ENCODE data around the gene GRIA4. TPM values are rescaled to one million over a fixed set of nuclear protein-coding genes. Genes with fewer than 3 reads are reported as not detected.

The GRIA4 gene
- total RNA-seq, 2 experiments from 2014 or later, result not detected

DNA sequence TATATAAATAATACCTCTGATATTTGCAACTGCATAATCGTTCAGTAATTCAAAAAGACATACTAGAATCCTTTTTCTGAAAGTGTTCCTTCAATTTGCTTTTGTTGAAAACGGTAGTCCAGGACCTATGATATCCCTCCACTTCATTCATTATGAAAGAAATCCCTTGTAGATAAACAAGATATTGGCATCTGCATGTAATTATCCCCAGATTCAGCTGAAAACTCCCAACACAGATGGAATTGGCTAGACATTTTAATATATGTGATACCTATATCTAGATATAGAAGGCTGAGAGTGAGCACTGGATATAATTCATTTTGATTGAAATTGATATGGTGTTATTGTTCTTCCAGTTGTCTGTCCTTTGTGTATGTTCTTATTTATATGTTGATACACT lies 302.8 kb downstream of the GRIA4 start:
- no peak overlapping the region for H3K4me3 Mint-ChIP-seq
- H3K4me1 Mint-ChIP-seq, result no peaks in the 10 kb centered on the region
- H3K9me3 Mint-ChIP-seq, result no peaks in the 10 kb centered on the region
- H3K27me3 Mint-ChIP-seq, result no peaks in the 10 kb centered on the region
- ChIA-PET POLR2A (no interaction called here), CTCF (no interaction called here)
- H3K36me3 Mint-ChIP-seq (ENCODE audit: low read depth), result no peaks in the 10 kb centered on the region
- H3K27ac Mint-ChIP-seq, result no peak overlapping the region
- no peak for DNase-seq

GRCh38 chr11:105915021-105915420 lies 305.1 kb downstream of the GRIA4 start:
- ChIA-PET POLR2A (no interaction called here), CTCF (no interaction called here)
- DNase-seq, result no peak
- Mint-ChIP-seq H3K27ac (no peak overlapping the region), H3K9me3 (no peaks in the 10 kb centered on the region), H3K36me3 (ENCODE audit: low read depth) (no peaks in the 10 kb centered on the region), H3K4me1 (no peaks in the 10 kb centered on the region), H3K27me3 (no peaks in the 10 kb centered on the region), H3K4me3 (no peak overlapping the region)

GRCh38 chr11:105918039-105918438 lies 308.2 kb downstream of the GRIA4 start:
- Mint-ChIP-seq H3K9me3 (no peaks in the 10 kb centered on the region), H3K36me3 (ENCODE audit: low read depth) (no peaks in the 10 kb centered on the region), H3K27ac (no peak overlapping the region), H3K4me1 (no peaks in the 10 kb centered on the region), H3K27me3 (no peaks in the 10 kb centered on the region), H3K4me3 (no peak overlapping the region)
- no peak for DNase-seq
- ChIA-PET POLR2A (no interaction called here), CTCF (no interaction called here)

GRCh38 chr11:105918600-105918999 lies 308.7 kb downstream of the GRIA4 start:
- no peaks in the 10 kb centered on the region for H3K27me3 Mint-ChIP-seq
- no peak overlapping the region for H3K4me3 Mint-ChIP-seq
- DNase-seq, result no peak
- no peaks in the 10 kb centered on the region for H3K4me1 Mint-ChIP-seq
- H3K27ac Mint-ChIP-seq, result no peak overlapping the region
- ChIA-PET POLR2A (no interaction called here), CTCF (no interaction called here)
- H3K9me3 Mint-ChIP-seq, result no peaks in the 10 kb centered on the region
- no peaks in the 10 kb centered on the region for H3K36me3 Mint-ChIP-seq (ENCODE audit: low read depth)

GRCh38 chr11:105923252-105923651 lies 313.4 kb downstream of the GRIA4 start:
- Mint-ChIP-seq H3K4me3 (no peak overlapping the region), H3K27me3 (peaks cover 2% of the 10 kb centered on the region), H3K4me1 (no peaks in the 10 kb centered on the region), H3K36me3 (ENCODE audit: low read depth) (no peaks in the 10 kb centered on the region), H3K9me3 (no peaks in the 10 kb centered on the region), H3K27ac (no peak overlapping the region)
- no peak for DNase-seq
- ChIA-PET POLR2A (no interaction called here), CTCF (no interaction called here)

- peaks cover 2% of the 10 kb centered on the region for H3K27me3 Mint-ChIP-seq
- POLR2A ChIA-PET, result no interaction called here
Measured at GRCh38 chr11:105923807-105924206, 313.9 kb downstream of the GRIA4 start.

DNA sequence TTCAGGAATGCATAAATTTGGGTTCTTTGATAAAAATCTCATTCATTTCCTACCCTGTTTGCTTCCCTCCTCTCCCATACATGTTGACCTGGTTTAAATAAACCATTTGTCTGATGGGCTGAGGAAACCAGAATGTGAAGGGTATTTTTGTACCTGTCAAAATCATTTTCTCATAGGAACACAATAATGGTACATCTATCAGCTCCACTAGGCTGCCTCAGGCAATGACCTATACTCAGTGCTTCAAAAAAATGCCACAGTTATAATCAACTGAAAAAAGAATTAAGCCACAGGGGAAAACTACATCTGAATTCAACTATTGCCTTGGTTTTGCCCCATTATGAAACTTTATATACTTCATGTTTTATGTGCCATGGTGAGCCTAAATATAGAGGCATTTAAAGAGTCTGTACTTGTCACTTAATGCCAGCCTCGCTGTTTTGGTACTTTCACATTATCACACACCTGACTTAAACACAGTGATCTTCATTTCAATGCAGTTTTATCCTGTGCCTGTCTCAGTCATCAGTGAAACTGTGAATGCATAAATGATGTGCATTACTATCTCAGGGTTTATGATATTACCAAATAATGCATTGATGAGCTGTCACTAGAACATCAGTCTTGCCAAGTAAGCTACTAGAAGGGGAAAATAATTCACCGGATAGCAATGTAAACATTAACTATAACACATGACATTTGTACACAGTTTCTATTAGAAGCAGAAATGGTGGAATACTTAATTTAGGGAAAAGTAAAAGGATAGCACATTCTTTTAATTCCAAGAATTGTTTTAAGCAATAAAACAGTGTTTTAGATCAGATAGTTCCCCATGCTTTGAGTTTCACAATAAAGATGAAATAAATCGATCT lies 319.4 kb downstream of the GRIA4 start:
- Mint-ChIP-seq H3K4me1 (no peaks in the 10 kb centered on the region), H3K27ac (no peak overlapping the region), H3K4me3 (no peak overlapping the region), H3K36me3 (ENCODE audit: low read depth) (no peaks in the 10 kb centered on the region), H3K9me3 (no peaks in the 10 kb centered on the region), H3K27me3 (peaks cover 2% of the 10 kb centered on the region)
- CTCF ChIA-PET, result no interaction called here
- POLR2A ChIA-PET, result no interaction called here
- DNase-seq, result no peak

More at GRCh38 chr11:105923807-105924206, 313.9 kb downstream of the GRIA4 start:
- no peaks in the 10 kb centered on the region for H3K9me3 Mint-ChIP-seq
- H3K4me3 Mint-ChIP-seq, result no peak overlapping the region
- H3K36me3 Mint-ChIP-seq (ENCODE audit: low read depth), result no peaks in the 10 kb centered on the region
- CTCF ChIA-PET, result no interaction called here
- no peak overlapping the region for H3K27ac Mint-ChIP-seq
- H3K4me1 Mint-ChIP-seq, result no peaks in the 10 kb centered on the region
- no peak for DNase-seq

DNA sequence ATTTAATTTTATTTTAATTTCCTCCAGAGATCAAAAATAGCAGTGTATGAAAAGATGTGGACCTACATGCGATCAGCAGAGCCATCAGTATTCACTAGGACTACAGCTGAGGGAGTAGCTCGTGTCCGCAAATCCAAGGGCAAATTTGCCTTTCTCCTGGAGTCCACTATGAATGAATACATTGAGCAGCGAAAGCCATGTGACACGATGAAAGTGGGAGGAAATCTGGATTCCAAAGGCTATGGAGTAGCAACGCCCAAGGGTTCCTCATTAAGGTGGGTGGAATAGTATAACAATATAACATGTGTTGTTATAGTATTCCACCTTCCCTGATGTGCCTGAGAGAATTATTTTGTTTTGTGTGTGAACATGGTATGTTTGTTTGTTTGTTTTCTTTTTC lies 323.8 kb downstream of the GRIA4 start:
- Mint-ChIP-seq H3K9me3 (no peaks in the 10 kb centered on the region), H3K4me1 (no peaks in the 10 kb centered on the region), H3K27ac (no peak overlapping the region), H3K4me3 (no peak overlapping the region), H3K27me3 (no peaks in the 10 kb centered on the region), H3K36me3 (ENCODE audit: low read depth) (no peaks in the 10 kb centered on the region)
- no peak for DNase-seq
- ChIA-PET CTCF (no interaction called here), POLR2A (no interaction called here)

DNA sequence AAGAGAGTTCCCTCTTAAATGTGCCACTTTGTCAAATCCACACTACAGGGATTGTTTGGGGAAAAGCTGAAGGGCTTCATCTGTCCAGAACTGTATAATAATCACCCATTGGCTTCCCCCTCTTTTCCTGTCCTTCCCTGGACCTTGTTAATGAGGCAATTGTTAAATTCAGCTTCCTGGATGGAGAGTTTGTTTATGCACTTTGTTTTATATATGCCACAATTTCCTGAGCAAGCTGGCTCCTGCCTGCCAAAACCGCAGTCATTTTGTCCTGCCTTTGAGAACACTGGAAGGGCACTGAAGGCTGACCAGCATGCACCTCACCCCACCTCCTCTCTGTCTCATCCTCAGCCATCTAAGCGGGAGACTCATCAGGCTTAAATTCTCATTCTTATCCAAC lies 325.9 kb downstream of the GRIA4 start:
- Mint-ChIP-seq H3K27me3 (no peaks in the 10 kb centered on the region), H3K9me3 (no peaks in the 10 kb centered on the region), H3K27ac (no peak overlapping the region), H3K36me3 (ENCODE audit: low read depth) (no peaks in the 10 kb centered on the region), H3K4me3 (no peak overlapping the region), H3K4me1 (no peaks in the 10 kb centered on the region)
- ChIA-PET POLR2A (no interaction called here), CTCF (no interaction called here)
- DNase-seq, result no peak

DNA sequence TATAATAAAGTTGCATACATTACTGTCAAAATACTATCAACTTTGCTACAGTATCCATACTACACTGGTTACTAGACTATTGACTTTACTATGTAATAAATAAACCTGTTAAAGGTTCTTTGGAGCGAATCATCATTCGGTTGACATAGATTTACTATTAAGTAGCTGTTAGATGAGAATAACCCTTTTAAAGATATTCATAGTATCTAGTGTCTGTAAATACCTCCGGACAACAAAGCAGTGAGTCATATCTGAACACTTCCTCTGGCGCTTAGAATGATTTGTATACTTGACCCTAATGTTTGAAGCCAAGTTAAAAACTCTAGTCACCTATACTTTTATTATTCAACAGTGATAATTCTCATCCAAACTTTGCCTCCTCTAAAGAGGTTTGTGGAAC lies 327.5 kb downstream of the GRIA4 start:
- ChIA-PET CTCF (no interaction called here), POLR2A (no interaction called here)
- Mint-ChIP-seq H3K36me3 (ENCODE audit: low read depth) (no peaks in the 10 kb centered on the region), H3K9me3 (no peaks in the 10 kb centered on the region), H3K4me1 (no peaks in the 10 kb centered on the region), H3K27ac (no peak overlapping the region), H3K27me3 (no peaks in the 10 kb centered on the region), H3K4me3 (no peak overlapping the region)
- DNase-seq, result no peak

DNA sequence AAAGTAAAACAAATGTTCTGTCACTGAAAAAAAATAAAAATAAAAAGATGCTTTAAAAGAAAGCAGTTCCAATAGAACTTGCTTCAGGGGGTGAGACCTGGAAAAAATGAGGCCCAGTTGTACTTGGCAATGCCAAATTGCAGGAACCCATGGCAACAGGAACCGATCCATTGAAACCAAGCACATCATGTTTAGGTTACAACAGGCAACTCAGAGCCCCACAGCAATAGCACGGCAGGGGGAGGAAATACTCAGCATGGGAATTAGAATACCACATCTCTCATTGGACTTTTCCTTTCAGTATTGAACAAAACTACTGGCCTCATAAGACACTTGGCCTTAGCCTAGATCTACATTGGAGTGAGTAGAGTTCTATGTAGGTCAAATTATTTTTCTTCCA lies 327.9 kb downstream of the GRIA4 start:
- POLR2A ChIA-PET, result no interaction called here
- no peak for DNase-seq

DNA sequence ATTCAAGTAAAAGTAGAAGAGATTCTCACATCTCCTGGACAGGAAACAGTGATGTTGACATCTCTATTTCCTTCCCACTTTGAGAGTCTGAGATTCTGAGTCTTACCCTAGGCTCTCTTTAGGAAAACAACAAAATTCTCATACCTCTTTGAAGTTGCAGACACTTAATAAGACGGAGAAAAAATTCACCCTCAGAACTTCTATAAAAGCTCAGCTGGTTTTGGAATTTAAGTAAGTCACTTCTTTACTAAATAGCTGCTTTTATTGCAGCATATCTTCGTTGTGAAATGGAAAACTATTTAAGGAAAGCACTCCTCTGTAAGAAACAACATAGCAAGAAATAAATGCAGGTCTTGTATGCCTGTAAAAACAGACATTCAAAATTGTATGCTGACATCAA lies 333.0 kb downstream of the GRIA4 start:
- Mint-ChIP-seq H3K27me3 (no peaks in the 10 kb centered on the region), H3K36me3 (ENCODE audit: low read depth) (no peaks in the 10 kb centered on the region), H3K9me3 (no peaks in the 10 kb centered on the region), H3K4me3 (no peak overlapping the region), H3K4me1 (no peaks in the 10 kb centered on the region), H3K27ac (no peak overlapping the region)
- DNase-seq, result no peak
- POLR2A ChIA-PET, result no interaction called here
- CTCF ChIA-PET, result no interaction called here

More for the DNA sequence above, 327.9 kb downstream of the GRIA4 start:
- CTCF ChIA-PET, result no interaction called here
- H3K9me3 Mint-ChIP-seq, result no peaks in the 10 kb centered on the region
- no peaks in the 10 kb centered on the region for H3K27me3 Mint-ChIP-seq
- no peak overlapping the region for H3K4me3 Mint-ChIP-seq
- no peaks in the 10 kb centered on the region for H3K36me3 Mint-ChIP-seq (ENCODE audit: low read depth)
- no peak overlapping the region for H3K27ac Mint-ChIP-seq
- no peaks in the 10 kb centered on the region for H3K4me1 Mint-ChIP-seq

DNA sequence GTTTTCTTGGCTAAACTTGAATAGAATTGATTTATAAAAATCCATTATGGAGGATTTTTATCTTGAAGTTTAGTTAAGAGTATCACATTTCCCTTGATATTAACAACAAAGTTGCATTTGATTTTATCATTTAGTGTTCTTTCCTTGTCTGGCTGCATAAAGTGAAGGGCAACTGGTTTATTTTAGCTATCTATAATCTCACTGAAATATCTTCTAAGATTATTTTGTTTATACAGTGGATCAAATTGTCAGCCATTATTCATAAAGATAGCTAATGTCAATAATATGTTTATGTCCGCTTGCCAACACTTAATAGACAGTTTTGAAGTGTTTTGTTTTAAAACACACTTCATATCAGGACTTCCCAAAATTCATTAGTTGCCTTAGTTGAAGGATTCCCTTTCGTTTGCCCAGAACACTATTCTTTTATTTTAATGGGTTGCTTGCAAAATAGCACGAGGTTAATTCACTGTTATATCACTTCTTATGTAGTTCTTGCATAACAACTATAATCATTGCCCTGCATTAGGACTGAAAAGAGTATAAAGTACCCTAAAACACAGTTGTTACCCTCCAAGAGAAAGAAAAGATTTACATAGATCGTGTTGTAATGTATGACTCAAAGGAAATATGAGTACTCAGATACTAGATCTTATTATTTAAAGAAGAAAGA lies 339.2 kb downstream of the GRIA4 start:
- Mint-ChIP-seq H3K4me1 (no peaks in the 10 kb centered on the region), H3K27me3 (no peaks in the 10 kb centered on the region), H3K4me3 (no peak overlapping the region), H3K36me3 (ENCODE audit: low read depth) (no peaks in the 10 kb centered on the region), H3K27ac (no peak overlapping the region), H3K9me3 (no peaks in the 10 kb centered on the region)
- DNase-seq, result no peak
- ChIA-PET POLR2A (no interaction called here), CTCF (no interaction called here)

DNA sequence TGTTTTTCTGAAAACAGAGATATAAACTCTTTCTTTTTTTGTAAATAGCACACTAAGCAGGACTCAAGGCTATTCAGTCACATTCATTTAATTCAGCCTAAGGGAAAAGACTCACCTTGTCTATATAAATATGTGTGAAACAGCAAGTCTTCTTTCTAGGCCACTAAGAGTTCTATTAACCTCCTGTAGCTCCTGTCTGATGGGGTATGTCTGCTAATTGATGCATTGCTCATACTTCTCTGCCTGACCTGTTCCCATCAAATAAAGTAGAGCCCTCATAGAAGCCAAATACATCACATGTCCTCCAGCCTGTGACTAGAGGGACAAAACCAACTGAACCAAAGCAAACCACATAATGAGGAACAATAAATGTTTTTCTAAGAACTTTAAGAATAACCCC lies 344.0 kb downstream of the GRIA4 start:
- H3K9me3 Mint-ChIP-seq, result no peaks in the 10 kb centered on the region
- no peak overlapping the region for H3K27ac Mint-ChIP-seq
- no peaks in the 10 kb centered on the region for H3K36me3 Mint-ChIP-seq (ENCODE audit: low read depth)
- no peaks in the 10 kb centered on the region for H3K4me1 Mint-ChIP-seq
- H3K27me3 Mint-ChIP-seq, result no peaks in the 10 kb centered on the region
- ChIA-PET POLR2A (no interaction called here), CTCF (no interaction called here)
- no peak overlapping the region for H3K4me3 Mint-ChIP-seq
- DNase-seq, result no peak
